ENCODE measurements around the gene SPECC1. TPM values are rescaled to one million over a fixed set of nuclear protein-coding genes. Genes with fewer than 3 reads are reported as not detected.

SPECC1 gene
- total and polyA plus RNA-seq, 10 of the 15 experiments (the other 5 are each of a cell fraction or from before 2014, with no cell fraction given), result 6.4 to 40.6 (median 23.9) TPM

DNA sequence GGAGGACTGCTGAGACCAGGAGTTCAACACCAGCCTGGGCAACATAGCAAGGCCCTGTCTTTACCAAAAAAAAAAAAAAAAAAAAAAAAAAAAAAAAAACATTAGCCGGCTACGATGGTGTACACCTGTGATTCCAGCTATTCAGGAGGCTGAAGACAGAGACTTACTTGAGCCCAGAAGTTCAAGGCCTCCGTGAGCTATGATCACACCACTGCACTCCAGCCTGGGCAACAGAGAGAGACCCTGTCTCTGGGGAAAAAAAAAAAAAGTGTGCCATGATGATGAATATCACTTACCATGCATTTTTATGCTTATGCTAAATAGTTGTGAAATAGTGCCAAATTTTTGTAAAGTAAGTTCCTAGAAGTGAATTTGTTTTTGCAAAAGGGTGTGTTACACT, 261.2 kb downstream of the SPECC1 start:
- Histone ChIP-seq H2AFZ (ENCODE audit: control insufficient read depth, low read depth, low read length) (no peak overlapping the region), H3K79me2 (ENCODE audit: control insufficient read depth, insufficient read depth, low read length) (no peaks in the 10 kb centered on the region), H3K9me3 (replicated peaks; ENCODE audit: control insufficient read depth, insufficient read depth, low read length) (no peaks in the 10 kb centered on the region), H3K36me3 (ENCODE audit: control insufficient read depth in 2 of 2, insufficient read depth in 2 of 2, low read length in 1 of 2) (no peaks in the 10 kb centered on the region; a peak in 1 of 4 replicates), H3K9ac (ENCODE audit: control insufficient read depth, insufficient read depth, low read length) (no peak overlapping the region), H3K4me3 (no peak overlapping the region), H4K20me1 (ENCODE audit: control insufficient read depth, insufficient read depth) (no peaks in the 10 kb centered on the region), H3K4me1 (ENCODE audit: control insufficient read depth, insufficient read depth, low read length) (peaks cover 5% of the 10 kb centered on the region; the same call in 1 of the 2 replicates), H3K4me2 (ENCODE audit: control insufficient read depth, insufficient read depth) (no peak overlapping the region), H3K27me3 (replicated peaks in 1 of 2; ENCODE audit: control insufficient read depth in 2 of 2, insufficient read depth in 2 of 2, low read length in 1 of 2) (no peaks in the 10 kb centered on the region), H3K27ac (ENCODE audit: control insufficient read depth, insufficient read depth) (no peak overlapping the region)
- intact Hi-C loops (cut with micrococcal nuclease; ENCODE audit: unreplicated experiment), result no loop called here
- no peak for ATAC-seq
- in situ Hi-C loops (cut with MboI), result no loop called here
- TF ChIP-seq SPI1 (IDR thresholded peaks at IDR 0.05; ENCODE audit: borderline replicate concordance, insufficient read depth, low read depth, low read length), result no peak
- TF ChIP-seq, protein P1, sequence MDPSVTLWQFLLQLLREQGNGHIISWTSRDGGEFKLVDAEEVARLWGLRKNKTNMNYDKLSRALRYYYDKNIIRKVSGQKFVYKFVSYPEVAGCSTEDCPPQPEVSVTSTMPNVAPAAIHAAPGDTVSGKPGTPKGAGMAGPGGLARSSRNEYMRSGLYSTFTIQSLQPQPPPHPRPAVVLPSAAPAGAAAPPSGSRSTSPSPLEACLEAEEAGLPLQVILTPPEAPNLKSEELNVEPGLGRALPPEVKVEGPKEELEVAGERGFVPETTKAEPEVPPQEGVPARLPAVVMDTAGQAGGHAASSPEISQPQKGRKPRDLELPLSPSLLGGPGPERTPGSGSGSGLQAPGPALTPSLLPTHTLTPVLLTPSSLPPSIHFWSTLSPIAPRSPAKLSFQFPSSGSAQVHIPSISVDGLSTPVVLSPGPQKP (IDR thresholded peaks at IDR 0.05; ENCODE audit: low read depth, low read length), result no peak
- no peak for TF ChIP-seq RUNX3 (IDR thresholded peaks at IDR 0.05; ENCODE audit: low read length)
- TF ChIP-seq CHD2 (IDR thresholded peaks at IDR 0.05; ENCODE audit: borderline replicate concordance, low read depth, low read length), result no peak
- no peak for TF ChIP-seq EZH2 (IDR thresholded peaks at IDR 0.05; ENCODE audit: borderline replicate concordance, control insufficient read depth, low read depth, low read length)
- no peak for TF ChIP-seq PAX5 (IDR thresholded peaks at IDR 0.05; ENCODE audit: borderline replicate concordance, low read depth, low read length)
- TF ChIP-seq STAT1 (conservative IDR thresholded peaks at IDR 0.05), result no peak
- no peak for TF ChIP-seq FOXM1 (IDR thresholded peaks at IDR 0.05; ENCODE audit: low read depth, low read length)
- TF ChIP-seq NR2C2 (IDR thresholded peaks at IDR 0.05; ENCODE audit: borderline replicate concordance, control insufficient read depth, insufficient read length, low read depth), result no peak
- no peak for TF ChIP-seq E4F1 (IDR thresholded peaks at IDR 0.05; ENCODE audit: borderline replicate concordance, partially characterized antibody)
- TF ChIP-seq TCF12 (IDR thresholded peaks at IDR 0.05; ENCODE audit: low read depth, low read length), result no peak
- no peak for TF ChIP-seq SREBF1 (IDR thresholded peaks at IDR 0.05; ENCODE audit: low read length)
- TF ChIP-seq TCF7 (IDR thresholded peaks at IDR 0.05; ENCODE audit: borderline replicate concordance), result no peak
- FAIRE-seq, result no peak
- whole genome bisulfite sequencing (ENCODE audit: insufficient coverage, insufficient replicate concordance, low lambda C conversion rate, missing lambda C conversion rate), result 100% methylated on average over 3 of the region's 3 CpGs
- SMC1A ChIA-PET (ENCODE audit: uncharacterized antibody, unreplicated experiment), result interaction anchor here (0.6 to 0.7 kb wide), 2 partner anchors 9 to 26 kb away, joined by 3 read pairs; no protein-coding TSS in a partner anchor
- CTCF ChIA-PET, result no interaction called here
- no TSS peak for BruUV-seq (replicated peaks)
- RAD21 ChIA-PET (ENCODE audit: unreplicated experiment), result no interaction called here
- no peak for DNase-seq (ENCODE audit: low read depth, low spot score)
- POLR2A ChIA-PET, result no interaction called here
